Articular chondrocyte of knee joint (primary cell): ENCODE measurements around the gene FANCD2. TPM values are rescaled to one million over a fixed set of nuclear protein-coding genes. Genes with fewer than 3 reads are reported as not detected.

Experiments used
- small RNA-seq: library from RNA; depleted of rRNA; stranded (forward); fragments of <200 nt; gene quantifications from one replicate; pipeline ENCODE3, GENCODE V24; 2012
- total RNA-seq: library from RNA; depleted of rRNA; stranded (reverse); fragments of >200 nt; gene quantifications from 2 replicates; pipeline ENCODE4 v1.2.3, GENCODE V29; 2012

The FANCD2 gene
- 6.7 and 19.5 TPM in 2 replicates for total RNA-seq

DNA sequence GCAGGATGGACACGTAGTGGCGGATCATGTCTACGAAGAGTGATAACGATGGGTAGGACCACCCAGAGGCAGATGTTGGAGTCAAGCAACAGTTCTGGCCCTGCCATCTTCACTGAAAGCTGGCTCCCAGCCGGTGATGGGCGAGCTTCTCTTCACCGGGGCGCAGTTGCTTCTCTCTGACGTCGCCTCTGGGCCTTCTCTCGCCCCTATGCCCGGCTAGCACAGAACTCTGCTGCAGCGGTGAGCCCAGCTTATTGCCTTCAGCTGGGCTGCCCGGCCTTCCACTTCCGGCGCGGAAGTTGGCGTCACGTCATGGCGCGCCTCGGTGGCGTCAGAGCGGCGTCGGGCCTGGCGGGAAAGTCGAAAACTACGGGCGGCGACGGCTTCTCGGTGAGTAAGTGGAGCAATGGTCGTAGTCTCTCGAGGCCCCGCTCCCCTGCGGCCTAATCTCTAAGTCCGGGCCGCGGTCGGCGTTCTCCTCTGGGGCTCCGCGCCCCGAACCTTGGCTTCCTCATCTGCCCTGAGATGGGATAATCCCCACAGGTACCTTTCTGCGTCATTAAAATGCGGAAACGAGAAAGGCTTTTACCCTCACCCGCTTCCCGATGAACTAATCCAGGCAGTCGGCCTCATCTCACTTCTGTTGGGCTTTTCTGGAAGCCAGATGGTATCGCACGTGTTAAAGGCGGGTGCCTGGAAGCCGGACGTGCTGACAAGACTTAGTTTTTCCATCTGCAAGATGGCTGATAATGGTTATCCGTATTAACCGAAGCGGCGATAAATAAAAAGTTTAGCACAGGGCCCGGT lies at the start of gene FANCD2:
FANCD2 (plus strand) TSS at position 354 of the 807 bp plus-strand sequence. CDS start 2,221 bp downstream, outside the sequence.

DNA sequence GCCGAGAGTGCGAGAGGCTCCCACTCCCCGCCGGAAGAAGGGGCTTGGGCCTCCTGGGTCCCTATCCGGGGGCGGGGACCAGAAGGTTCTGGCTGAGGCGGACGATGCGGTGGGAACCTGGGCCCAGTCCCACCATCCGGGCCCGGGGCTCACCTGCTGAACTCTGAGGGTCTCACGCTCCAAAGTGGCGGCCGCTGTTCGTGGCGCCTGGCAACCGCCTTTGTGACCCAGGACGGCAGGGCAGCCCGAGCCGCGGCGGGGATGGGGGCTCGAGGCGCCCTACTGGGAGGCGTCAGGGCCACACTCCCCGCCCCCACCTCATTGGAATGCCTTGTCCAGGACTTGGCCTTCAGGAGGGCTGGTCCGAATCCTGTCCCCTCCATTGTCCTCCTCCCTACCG lies 81.9 kb downstream of the FANCD2 start, which contains the start of gene FANCD2OS:
FANCD2OS (minus strand) TSS at position 165 of the 400 bp plus-strand sequence. CDS start 3,481 bp downstream, outside the sequence.

DNA sequence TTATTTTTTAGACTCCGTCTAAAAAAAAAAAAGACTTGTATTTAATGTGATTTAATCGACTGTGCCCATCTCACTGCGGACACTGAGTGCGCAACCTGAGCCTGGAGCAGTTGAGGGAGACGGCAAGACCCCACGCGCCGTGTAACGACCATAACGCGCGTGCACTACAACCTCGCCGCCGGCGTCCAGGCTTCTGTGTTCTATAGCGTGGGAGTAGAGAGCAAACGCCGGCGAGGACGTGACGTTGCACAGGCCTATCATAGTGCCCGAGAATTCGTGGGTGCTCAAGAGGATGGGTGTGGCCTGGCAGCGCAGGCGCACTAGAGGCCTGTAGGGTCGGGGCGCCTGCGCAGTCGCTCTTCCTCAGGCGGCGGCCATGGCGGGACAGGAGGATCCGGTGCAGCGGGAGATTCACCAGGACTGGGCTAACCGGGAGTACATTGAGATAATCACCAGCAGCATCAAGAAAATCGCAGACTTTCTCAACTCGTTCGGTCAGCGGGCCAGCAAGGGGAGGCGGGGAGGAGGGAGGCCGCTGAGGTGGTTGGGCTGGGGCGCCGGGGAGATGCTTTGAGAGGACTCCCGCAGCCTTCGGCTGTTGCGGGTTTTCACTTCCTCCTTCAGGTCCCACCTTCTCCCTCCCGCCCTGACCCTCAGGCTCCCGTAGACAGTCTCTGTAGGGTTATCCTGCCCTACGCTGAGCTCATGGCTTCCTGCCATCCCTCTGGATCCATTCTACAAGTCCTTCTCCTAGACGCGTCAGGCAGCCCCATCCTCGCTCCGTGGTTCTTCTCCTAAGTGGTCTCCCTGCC lies 89.3 kb downstream of the FANCD2 start, which contains the start of gene BRK1:
BRK1 (plus strand) TSS at position 350 of the 812 bp plus-strand sequence; CDS start at position 377, 27 bp downstream.

Small RNA genes within 50 kb of the gene (small RNA-seq; reads per million reads assigned to genes)
- not detected for gene CYCSP10
- not detected for gene RNU6-670P

Other genes with a start within 250 kb of the FANCD2 start
- gene TADA3, start 234.0 kb upstream of the FANCD2 start, total RNA-seq, result 77.7 and 83.3 TPM in 2 replicates
- 189 and 224 TPM in 2 replicates for gene ARPC4, start 233.4 kb upstream of the FANCD2 start, total RNA-seq
- gene TTLL3, start 216.2 kb upstream of the FANCD2 start, total RNA-seq, result 22.6 and 29.3 TPM in 2 replicates
- 19.3 and 20.9 TPM in 2 replicates for gene RPUSD3, start 182.4 kb upstream of the FANCD2 start, total RNA-seq
- not detected in 2 replicates for gene CIDEC, start 146.2 kb upstream of the FANCD2 start, total RNA-seq
- 22.3 and 29.5 TPM in 2 replicates for gene JAGN1, start 135.8 kb upstream of the FANCD2 start, total RNA-seq
- 1.1 and 1.4 TPM in 2 replicates for gene IL17RE, start 123.6 kb upstream of the FANCD2 start, total RNA-seq
- gene IL17RC, start 109.3 kb upstream of the FANCD2 start, total RNA-seq, result 41.4 and 51.8 TPM in 2 replicates
- 14.1 and 20.8 TPM in 2 replicates for gene CRELD1, start 92.6 kb upstream of the FANCD2 start, total RNA-seq
- 4.6 and 5.5 TPM in 2 replicates for gene PRRT3, start 74.0 kb upstream of the FANCD2 start, total RNA-seq
- gene EMC3, start 39.6 kb upstream of the FANCD2 start, total RNA-seq, result 92.4 and 101 TPM in 2 replicates
- not detected in 2 replicates for gene FANCD2OS, start 81.8 kb downstream of the FANCD2 start, total RNA-seq
- gene BRK1, start 89.2 kb downstream of the FANCD2 start, total RNA-seq, result 130 and 134 TPM in 2 replicates
- 33.5 and 40.1 TPM in 2 replicates for gene VHL, start 115.3 kb downstream of the FANCD2 start, total RNA-seq
- gene IRAK2, start 138.5 kb downstream of the FANCD2 start, total RNA-seq, result 3.7 and 7.9 TPM in 2 replicates
- gene TATDN2, start 222.0 kb downstream of the FANCD2 start, total RNA-seq, result 19.5 and 20.5 TPM in 2 replicates